ENCODE measurements around the gene ZNF440. TPM values are rescaled to one million over a fixed set of nuclear protein-coding genes. Genes with fewer than 3 reads are reported as not detected.

Gene ZNF440
- total and polyA plus RNA-seq, 10 of the 15 experiments (the other 5 are each of a cell fraction or from before 2014, with no cell fraction given) = 1.3 to 8.9 (median 3.8) TPM

DNA sequence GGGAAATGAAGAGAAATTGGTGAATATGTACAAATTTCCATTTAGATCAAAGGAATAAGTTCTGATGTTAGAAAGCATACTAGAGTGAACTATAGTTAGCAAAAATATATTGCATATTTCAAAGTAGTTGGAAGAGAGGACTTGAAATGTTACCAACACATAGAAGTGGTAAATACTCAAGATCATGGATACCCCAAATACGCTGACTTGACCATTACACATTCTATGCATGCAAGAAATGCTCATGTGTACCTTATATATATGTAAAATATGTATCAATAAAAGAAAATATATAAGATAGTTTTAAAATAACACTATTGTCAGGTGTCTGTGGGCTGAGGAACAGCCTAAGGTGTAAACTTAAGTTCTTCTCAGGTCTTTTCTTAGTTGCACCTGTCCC, 30.3 kb upstream of the ZNF440 start (continued):
- TF ChIP-seq ATF7 (IDR thresholded peaks at IDR 0.05; ENCODE audit: low read depth) = no peak
- no peak for TF ChIP-seq GATAD2B (conservative IDR thresholded peaks at IDR 0.05; ENCODE audit: low read depth)
- TF ChIP-seq, protein P1, sequence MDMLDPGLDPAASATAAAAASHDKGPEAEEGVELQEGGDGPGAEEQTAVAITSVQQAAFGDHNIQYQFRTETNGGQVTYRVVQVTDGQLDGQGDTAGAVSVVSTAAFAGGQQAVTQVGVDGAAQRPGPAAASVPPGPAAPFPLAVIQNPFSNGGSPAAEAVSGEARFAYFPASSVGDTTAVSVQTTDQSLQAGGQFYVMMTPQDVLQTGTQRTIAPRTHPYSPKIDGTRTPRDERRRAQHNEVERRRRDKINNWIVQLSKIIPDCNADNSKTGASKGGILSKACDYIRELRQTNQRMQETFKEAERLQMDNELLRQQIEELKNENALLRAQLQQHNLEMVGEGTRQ (IDR thresholded peaks at IDR 0.05; ENCODE audit: borderline replicate concordance, low read depth, low read length) = no peak
- no peak for TF ChIP-seq SMC3 (IDR thresholded peaks at IDR 0.05; ENCODE audit: borderline replicate concordance, low read length)
- TF ChIP-seq, protein P2, sequence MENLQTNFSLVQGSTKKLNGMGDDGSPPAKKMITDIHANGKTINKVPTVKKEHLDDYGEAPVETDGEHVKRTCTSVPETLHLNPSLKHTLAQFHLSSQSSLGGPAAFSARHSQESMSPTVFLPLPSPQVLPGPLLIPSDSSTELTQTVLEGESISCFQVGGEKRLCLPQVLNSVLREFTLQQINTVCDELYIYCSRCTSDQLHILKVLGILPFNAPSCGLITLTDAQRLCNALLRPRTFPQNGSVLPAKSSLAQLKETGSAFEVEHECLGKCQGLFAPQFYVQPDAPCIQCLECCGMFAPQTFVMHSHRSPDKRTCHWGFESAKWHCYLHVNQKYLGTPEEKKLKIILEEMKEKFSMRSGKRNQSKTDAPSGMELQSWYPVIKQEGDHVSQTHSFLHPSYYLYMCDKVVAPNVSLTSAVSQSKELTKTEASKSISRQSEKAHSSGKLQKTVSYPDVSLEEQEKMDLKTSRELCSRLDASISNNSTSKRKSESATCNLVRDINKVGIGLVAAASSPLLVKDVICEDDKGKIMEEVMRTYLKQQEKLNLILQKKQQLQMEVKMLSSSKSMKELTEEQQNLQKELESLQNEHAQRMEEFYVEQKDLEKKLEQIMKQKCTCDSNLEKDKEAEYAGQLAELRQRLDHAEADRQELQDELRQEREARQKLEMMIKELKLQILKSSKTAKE (IDR thresholded peaks at IDR 0.05; ENCODE audit: low read depth, poor library complexity, severe bottlenecking) = no peak

DNA sequence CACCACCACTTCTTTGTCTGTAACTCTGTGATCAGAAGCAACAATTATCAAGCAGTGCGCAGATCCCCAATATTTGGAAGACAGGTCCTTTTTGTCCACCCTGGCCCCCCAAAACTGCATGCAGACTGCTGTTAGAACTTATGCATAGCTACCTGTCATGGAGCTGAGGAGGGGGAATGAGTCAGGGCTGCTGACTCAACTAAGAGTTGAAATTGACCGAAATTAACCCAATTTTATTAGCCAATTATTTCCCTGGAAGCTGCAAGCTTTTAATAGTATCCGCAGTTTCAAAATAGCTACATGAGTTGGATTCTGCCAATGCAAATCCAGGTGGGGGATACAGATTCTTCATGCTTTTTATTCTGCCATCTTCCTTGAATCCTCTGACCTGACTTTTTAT, 29.7 kb upstream of the ZNF440 start:
- no TSS peak for BruUV-seq (replicated peaks)
- CTCF ChIA-PET = interaction anchor here (2.1 kb wide), 1 partner anchor 14 kb away, joined by 10 read pairs; the partner anchor contains the start of gene ZNF491
- H3K4me3 ChIP-seq = no peak overlapping the region
- no peak for DNase-seq (ENCODE audit: low read depth, low spot score)
- WGBS (ENCODE audit: insufficient coverage, insufficient replicate concordance, low lambda C conversion rate, missing lambda C conversion rate) = 100% methylated on average over 3 of the region's 3 CpGs
- no peaks in the 10 kb centered on the region for H3K27me3 ChIP-seq (replicated peaks in 1 of 2; ENCODE audit: control insufficient read depth in 2 of 2, insufficient read depth in 2 of 2, low read length in 1 of 2)
- ATAC-seq = no peak
- H4K20me1 ChIP-seq (ENCODE audit: control insufficient read depth, insufficient read depth) = no peaks in the 10 kb centered on the region
- SMC1A ChIA-PET (ENCODE audit: uncharacterized antibody, unreplicated experiment) = no interaction called here
- peaks cover 41% of the 10 kb centered on the region for H3K9me3 ChIP-seq (replicated peaks; ENCODE audit: control insufficient read depth, insufficient read depth, low read length)
- in situ Hi-C loops (cut with MboI) = no loop called here
- TF ChIP-seq MEF2B (IDR thresholded peaks at IDR 0.05; ENCODE audit: partially characterized antibody, poor library complexity, severe bottlenecking) (no peak), YY1 (IDR thresholded peaks at IDR 0.05; ENCODE audit: low read depth, low read length) (no peak), KDM1A (IDR thresholded peaks at IDR 0.05; ENCODE audit: borderline replicate concordance) (no peak), NR2C1 (IDR thresholded peaks at IDR 0.05) (no peak), WRNIP1 (IDR thresholded peaks at IDR 0.05; ENCODE audit: borderline replicate concordance, low read depth, low read length) (no peak), LARP7 (IDR thresholded peaks at IDR 0.05) (no peak), SMAD5 (IDR thresholded peaks at IDR 0.05; ENCODE audit: low read depth) (no peak)
- TF ChIP-seq, protein P1 (IDR thresholded peaks at IDR 0.05; ENCODE audit: borderline replicate concordance, low read depth, low read length) = no peak
- TF ChIP-seq, protein P3, sequence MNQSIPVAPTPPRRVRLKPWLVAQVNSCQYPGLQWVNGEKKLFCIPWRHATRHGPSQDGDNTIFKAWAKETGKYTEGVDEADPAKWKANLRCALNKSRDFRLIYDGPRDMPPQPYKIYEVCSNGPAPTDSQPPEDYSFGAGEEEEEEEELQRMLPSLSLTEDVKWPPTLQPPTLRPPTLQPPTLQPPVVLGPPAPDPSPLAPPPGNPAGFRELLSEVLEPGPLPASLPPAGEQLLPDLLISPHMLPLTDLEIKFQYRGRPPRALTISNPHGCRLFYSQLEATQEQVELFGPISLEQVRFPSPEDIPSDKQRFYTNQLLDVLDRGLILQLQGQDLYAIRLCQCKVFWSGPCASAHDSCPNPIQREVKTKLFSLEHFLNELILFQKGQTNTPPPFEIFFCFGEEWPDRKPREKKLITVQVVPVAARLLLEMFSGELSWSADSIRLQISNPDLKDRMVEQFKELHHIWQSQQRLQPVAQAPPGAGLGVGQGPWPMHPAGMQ (IDR thresholded peaks at IDR 0.05; ENCODE audit: borderline replicate concordance) = no peak
- RAD21 ChIA-PET (ENCODE audit: unreplicated experiment) = no interaction called here
- H2AFZ ChIP-seq (ENCODE audit: control insufficient read depth, low read depth, low read length) = no peak overlapping the region
- H3K79me2 ChIP-seq (ENCODE audit: control insufficient read depth, insufficient read depth, low read length) = no peaks in the 10 kb centered on the region
- no peak overlapping the region for H3K4me2 ChIP-seq (ENCODE audit: control insufficient read depth, insufficient read depth)
- POLR2A ChIA-PET = no interaction called here
- intact Hi-C loops (cut with micrococcal nuclease; ENCODE audit: unreplicated experiment) = no loop called here
- H3K36me3 ChIP-seq (ENCODE audit: control insufficient read depth in 2 of 2, insufficient read depth in 2 of 2, low read length in 1 of 2) = peaks cover 1 to 9% of the 10 kb centered on the region in 2 experiments; a peak in 3 of 4 replicates
- no peak overlapping the region for H3K9ac ChIP-seq (ENCODE audit: control insufficient read depth, insufficient read depth, low read length)
- H3K4me1 ChIP-seq (ENCODE audit: control insufficient read depth, insufficient read depth, low read length) = no peaks in the 10 kb centered on the region
- no peak for FAIRE-seq
- H3K27ac ChIP-seq (ENCODE audit: control insufficient read depth, insufficient read depth) = no peak overlapping the region
